Measurements from ENCODE around the gene DLEU7. TPM values are rescaled to one million over a fixed set of nuclear protein-coding genes. Genes with fewer than 3 reads are reported as not detected.

DLEU7 gene
- total and polyA plus RNA-seq, 2 of the 13 experiments (the other 11 are each of a cell fraction or from before 2014, with no cell fraction given): not detected

DNA sequence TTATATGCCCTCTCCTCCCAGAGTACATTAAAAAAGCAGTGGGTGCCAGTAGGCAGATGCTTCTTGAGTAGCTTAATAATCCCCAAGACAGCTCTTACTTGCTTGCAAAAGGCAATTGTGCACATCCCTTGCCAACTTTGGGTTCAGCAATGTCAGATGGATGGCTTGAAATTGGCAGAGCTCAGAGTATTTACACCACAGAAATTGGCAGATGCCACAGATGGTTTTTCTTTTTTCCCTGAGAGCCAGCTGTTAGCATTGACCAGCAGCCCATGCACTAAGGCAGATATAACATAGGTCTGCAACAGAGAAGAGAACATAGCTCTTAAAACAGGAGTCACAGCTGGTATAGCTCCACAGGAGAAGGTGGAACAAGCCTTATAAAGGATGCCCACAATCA lies 47.7 kb upstream of the DLEU7 start:
- no peak overlapping the region for H3K27ac ChIP-seq (ENCODE audit: extremely low read length, insufficient read depth, low read length)
- no peak for TF ChIP-seq POLR2A (IDR thresholded peaks at IDR 0.05; ENCODE audit: insufficient read depth in 1 of 2, low read depth in 2 of 2, low read length in 2 of 2)
- TF ChIP-seq, protein P1, sequence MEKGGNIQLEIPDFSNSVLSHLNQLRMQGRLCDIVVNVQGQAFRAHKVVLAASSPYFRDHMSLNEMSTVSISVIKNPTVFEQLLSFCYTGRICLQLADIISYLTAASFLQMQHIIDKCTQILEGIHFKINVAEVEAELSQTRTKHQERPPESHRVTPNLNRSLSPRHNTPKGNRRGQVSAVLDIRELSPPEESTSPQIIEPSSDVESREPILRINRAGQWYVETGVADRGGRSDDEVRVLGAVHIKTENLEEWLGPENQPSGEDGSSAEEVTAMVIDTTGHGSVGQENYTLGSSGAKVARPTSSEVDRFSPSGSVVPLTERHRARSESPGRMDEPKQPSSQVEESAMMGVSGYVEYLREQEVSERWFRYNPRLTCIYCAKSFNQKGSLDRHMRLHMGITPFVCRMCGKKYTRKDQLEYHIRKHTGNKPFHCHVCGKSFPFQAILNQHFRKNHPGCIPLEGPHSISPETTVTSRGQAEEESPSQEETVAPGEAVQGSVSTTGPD (CRISPR knock-in tag; IDR thresholded peaks at IDR 0.05): no peak
- TF ChIP-seq ZNF331 (CRISPR knock-in tag; IDR thresholded peaks at IDR 0.05): no peak
- no peak for TF ChIP-seq GATAD2A (CRISPR knock-in tag; IDR thresholded peaks at IDR 0.05)
- TF ChIP-seq CBX5 (CRISPR knock-in tag; IDR thresholded peaks at IDR 0.05; ENCODE audit: borderline replicate concordance): no peak
- TF ChIP-seq ELK4 (CRISPR knock-in tag; IDR thresholded peaks at IDR 0.05; ENCODE audit: borderline replicate concordance): no peak
- no peak for TF ChIP-seq SAP130 (CRISPR knock-in tag; IDR thresholded peaks at IDR 0.05; ENCODE audit: low read depth)
- TF ChIP-seq ZNF776 (CRISPR knock-in tag; IDR thresholded peaks at IDR 0.05): no peak
- no peak for TF ChIP-seq DPF2 (CRISPR knock-in tag; IDR thresholded peaks at IDR 0.05; ENCODE audit: borderline replicate concordance, low read depth)
- H3K79me2 ChIP-seq (ENCODE audit: insufficient read depth, low read length): no peaks in the 10 kb centered on the region
- DNase-seq (ENCODE audit: low spot score) (no peak), ATAC-seq (no peak), FAIRE-seq (no peak)
- ChIA-PET CTCF (ENCODE audit: low intra/inter-chr PET ratio, low total read pairs) (no interaction called here), POLR2A (no interaction called here)
- no TSS peak for BruUV-seq (replicated peaks)
- no peaks in the 10 kb centered on the region for H3K36me3 ChIP-seq (replicated peaks in 1 of 2; ENCODE audit: control insufficient read depth in 1 of 2, insufficient read depth in 2 of 2, low read length in 2 of 2)
- no peak overlapping the region for H3K4me3 ChIP-seq (replicated peaks in 1 of 3; ENCODE audit: insufficient read depth in 1 of 3, low read depth in 2 of 3, low read length in 3 of 3)
- H3K4me2 ChIP-seq (ENCODE audit: low read depth, low read length): no peak overlapping the region
- no peaks in the 10 kb centered on the region; a peak in 1 of 5 replicates for H3K27me3 ChIP-seq (ENCODE audit: control insufficient read depth in 1 of 2, insufficient read depth in 2 of 2, low read length in 2 of 2)
- in situ Hi-C loops (cut with HindIII; ENCODE audit: extremely low pct_ligation_motif_present, low pct_unique_long_range_greater_than_20kb): no loop called here
- intact Hi-C loops (cut with micrococcal nuclease; ENCODE audit: unreplicated experiment): no loop called here
- H2AFZ ChIP-seq (ENCODE audit: low read length): no peak overlapping the region
- 0 out of 2 replicates have a peak, but pooled peaks cover 5% of the 10 kb centered on the region for H3K4me1 ChIP-seq (ENCODE audit: insufficient read depth, low read length)
- no peaks in the 10 kb centered on the region for H4K20me1 ChIP-seq (ENCODE audit: insufficient read depth, low read length)
- no peak overlapping the region for H3K9ac ChIP-seq (ENCODE audit: insufficient read depth, low read depth, low read length)
- no peaks in the 10 kb centered on the region for H3K9me3 ChIP-seq (ENCODE audit: low read length)
